ENCODE results near the gene IFNGR1.
A peak's percentile ranks its signal among the peaks of the same experiment; 100 is the strongest.

Gene IFNGR1

GRCh38 chr6:137165375-137166246, 53.6 kb downstream of the IFNGR1 start:
- H3K27me3 Mint-ChIP-seq, result peaks cover 22% of the 10 kb centered on the region
- peaks cover 15% of the 10 kb centered on the region for H3K9me3 Mint-ChIP-seq
- peak overlapping the region; percentile 6 for H3K27ac Mint-ChIP-seq
- peak overlapping the region; percentile 3 for H3K4me3 Mint-ChIP-seq
- peaks cover 38% of the 10 kb centered on the region for H3K4me1 Mint-ChIP-seq (ENCODE audit: low read depth)
- H3K36me3 Mint-ChIP-seq (ENCODE audit: low read depth), result peaks cover 8% of the 10 kb centered on the region

GRCh38 chr6:137163732-137164318, 55.4 kb downstream of the IFNGR1 start:
- Mint-ChIP-seq H3K4me3 (no peak overlapping the region), H3K27ac (no peak overlapping the region), H3K36me3 (ENCODE audit: low read depth) (peaks cover 8% of the 10 kb centered on the region), H3K27me3 (peaks cover 29% of the 10 kb centered on the region), H3K9me3 (peaks cover 15% of the 10 kb centered on the region), H3K4me1 (ENCODE audit: low read depth) (peaks cover 38% of the 10 kb centered on the region)

- H3K36me3 Mint-ChIP-seq (ENCODE audit: low read depth), result peaks cover 8% of the 10 kb centered on the region
- H3K27ac Mint-ChIP-seq, result no peak overlapping the region
- peaks cover 37% of the 10 kb centered on the region for H3K27me3 Mint-ChIP-seq
- no peak overlapping the region for H3K4me3 Mint-ChIP-seq
- H3K4me1 Mint-ChIP-seq (ENCODE audit: low read depth), result peaks cover 30% of the 10 kb centered on the region
- peaks cover 15% of the 10 kb centered on the region for H3K9me3 Mint-ChIP-seq
Observed at GRCh38 chr6:137162692-137163306, 56.4 kb downstream of the IFNGR1 start.

- H3K4me1 Mint-ChIP-seq (ENCODE audit: low read depth), result peaks cover 24% of the 10 kb centered on the region
- peaks cover 15% of the 10 kb centered on the region for H3K9me3 Mint-ChIP-seq
- H3K36me3 Mint-ChIP-seq (ENCODE audit: low read depth), result peaks cover 8% of the 10 kb centered on the region
- no peak overlapping the region for H3K4me3 Mint-ChIP-seq
- peaks cover 42% of the 10 kb centered on the region for H3K27me3 Mint-ChIP-seq
- no peak overlapping the region for H3K27ac Mint-ChIP-seq
Observed at GRCh38 chr6:137161949-137162348, 57.2 kb downstream of the IFNGR1 start.

- H3K27me3 Mint-ChIP-seq, result peaks cover 46% of the 10 kb centered on the region
- H3K4me3 Mint-ChIP-seq, result no peak overlapping the region
- peaks cover 15% of the 10 kb centered on the region for H3K9me3 Mint-ChIP-seq
- H3K27ac Mint-ChIP-seq, result no peak overlapping the region
- peaks cover 26% of the 10 kb centered on the region for H3K4me1 Mint-ChIP-seq (ENCODE audit: low read depth)
- H3K36me3 Mint-ChIP-seq (ENCODE audit: low read depth), result peaks cover 8% of the 10 kb centered on the region
Observed at GRCh38 chr6:137160763-137161162, 58.4 kb downstream of the IFNGR1 start.

GRCh38 chr6:137159912-137160311, 59.3 kb downstream of the IFNGR1 start:
- Mint-ChIP-seq H3K9me3 (peaks cover 15% of the 10 kb centered on the region), H3K27ac (no peak overlapping the region), H3K4me1 (ENCODE audit: low read depth) (peaks cover 26% of the 10 kb centered on the region), H3K27me3 (peaks cover 46% of the 10 kb centered on the region), H3K36me3 (ENCODE audit: low read depth) (peaks cover 8% of the 10 kb centered on the region), H3K4me3 (no peak overlapping the region)

GRCh38 chr6:137157601-137158000, 61.6 kb downstream of the IFNGR1 start:
- Mint-ChIP-seq H3K4me3 (no peak overlapping the region), H3K27ac (peak overlapping the region; percentile 47), H3K4me1 (ENCODE audit: low read depth) (peaks cover 22% of the 10 kb centered on the region), H3K9me3 (peaks cover 4% of the 10 kb centered on the region), H3K36me3 (ENCODE audit: low read depth) (no peaks in the 10 kb centered on the region), H3K27me3 (peaks cover 36% of the 10 kb centered on the region)

- Mint-ChIP-seq H3K9me3 (no peaks in the 10 kb centered on the region), H3K36me3 (ENCODE audit: low read depth) (no peaks in the 10 kb centered on the region), H3K4me1 (ENCODE audit: low read depth) (peaks cover 22% of the 10 kb centered on the region), H3K27ac (no peak overlapping the region), H3K27me3 (peaks cover 27% of the 10 kb centered on the region), H3K4me3 (no peak overlapping the region)
Observed at GRCh38 chr6:137156650-137157049, 62.5 kb downstream of the IFNGR1 start.

GRCh38 chr6:137155830-137156229, 63.4 kb downstream of the IFNGR1 start:
- Mint-ChIP-seq H3K4me3 (peak overlapping the region; percentile 30), H3K4me1 (ENCODE audit: low read depth) (peaks cover 22% of the 10 kb centered on the region), H3K36me3 (ENCODE audit: low read depth) (no peaks in the 10 kb centered on the region), H3K27me3 (peaks cover 24% of the 10 kb centered on the region), H3K9me3 (no peaks in the 10 kb centered on the region), H3K27ac (peak overlapping the region; percentile 57)

GRCh38 chr6:137150072-137150471, 69.1 kb downstream of the IFNGR1 start:
- H3K27ac Mint-ChIP-seq, result no peak overlapping the region
- no peaks in the 10 kb centered on the region for H3K9me3 Mint-ChIP-seq

GRCh38 chr6:137149035-137149393, 70.2 kb downstream of the IFNGR1 start:
- H3K27me3 Mint-ChIP-seq, result no peaks in the 10 kb centered on the region
- no peaks in the 10 kb centered on the region for H3K4me1 Mint-ChIP-seq (ENCODE audit: low read depth)
- H3K36me3 Mint-ChIP-seq (ENCODE audit: low read depth), result no peaks in the 10 kb centered on the region
- no peak overlapping the region for H3K4me3 Mint-ChIP-seq
- no peaks in the 10 kb centered on the region for H3K9me3 Mint-ChIP-seq
- no peak overlapping the region for H3K27ac Mint-ChIP-seq

More at GRCh38 chr6:137150072-137150471, 69.1 kb downstream of the IFNGR1 start:
- H3K4me3 Mint-ChIP-seq, result no peak overlapping the region
- no peaks in the 10 kb centered on the region for H3K36me3 Mint-ChIP-seq (ENCODE audit: low read depth)
- H3K27me3 Mint-ChIP-seq, result no peaks in the 10 kb centered on the region
- H3K4me1 Mint-ChIP-seq (ENCODE audit: low read depth), result peaks cover 4% of the 10 kb centered on the region

- Mint-ChIP-seq H3K4me3 (no peak overlapping the region), H3K27ac (no peak overlapping the region), H3K36me3 (ENCODE audit: low read depth) (no peaks in the 10 kb centered on the region), H3K27me3 (no peaks in the 10 kb centered on the region), H3K4me1 (ENCODE audit: low read depth) (no peaks in the 10 kb centered on the region), H3K9me3 (no peaks in the 10 kb centered on the region)
Observed at GRCh38 chr6:137148306-137149034, 70.7 kb downstream of the IFNGR1 start.

Data from stimulated activated naive CD8-positive, alpha-beta T cell treated with anti-CD3 and anti-CD28 coated beads, Interleukin-15, Interleukin-2, amounts not matched to agents 100 ng/mL and 50 ng/mL, for 24 hours (primary cell).